SK-N-SH (cell line): ENCODE data around the gene IL2. TPM values are rescaled to one million over a fixed set of nuclear protein-coding genes. Genes with fewer than 3 reads are reported as not detected.

Experiments used
- CTCF ChIA-PET: fragments of 300-600, 350-600 bp; formaldehyde crosslinking; extraction: SDS; loops from one replicate; lab custom pipeline; 2021; lab: Yijun Ruan, JAX
- POLR2A ChIA-PET: fragments of 350-600 bp; sonication (Branson Sonifier 250); formaldehyde crosslinking; extraction: SDS; loops from one replicate; lab custom pipeline; 2020; ENCODE audit warnings: antibody characterized with exemption, inconsistent platforms; lab: Yijun Ruan, JAX
- DNase-seq: peaks from one replicate; pipeline ENCODE4 v3.0.0; 2012
- H2AFZ ChIP-seq: fragments of 200-600 bp; sonication (generic); 2 replicates; pipeline ENCODE4 v1.8.1; 2016; ENCODE audit warnings: antibody characterized with exemption, mild to moderate bottlenecking, low read depth
- H3F3A ChIP-seq: fragments of 200-600 bp; sonication (generic); replicated peaks from 2 replicates; pipeline ENCODE3; 2016; ENCODE audit warnings: antibody characterized with exemption, mild to moderate bottlenecking; ENCODE audit not compliant: insufficient read depth
- H3K27ac ChIP-seq, 2 experiments: fragments of 200-500 bp in 1 of 2; fragments of 200-600 bp in 1 of 2; sonication (Bioruptor generic) in 1 of 2; sonication (generic), shearing (Covaris generic) in 1 of 2; 2 replicates each; pipeline versions ENCODE4 v1.5.1 to v1.6.1; 2014 to 2016; ENCODE audit warnings: low read depth in 2 of 2, inconsistent platforms in 1 of 2, low read length in 1 of 2, mild to moderate bottlenecking in 1 of 2, mixed read lengths in 1 of 2
- H3K27me3 ChIP-seq: fragments of 200-600 bp; sonication (generic), shearing (Covaris generic); 2 replicates; pipeline ENCODE4 v1.6.1; 2016; ENCODE audit warnings: mixed run types; ENCODE audit not compliant: insufficient read depth
- H3K36me3 ChIP-seq, 2 experiments: fragments of 200-500 bp in 1 of 2; fragments of 200-600 bp in 1 of 2; sonication (Bioruptor generic) in 1 of 2; sonication (generic) in 1 of 2; replicated peaks in 1 of 2; 2 replicates each; pipeline versions ENCODE3 to v1.5.1; 2014 to 2016; ENCODE audit warnings: low read length in 1 of 2, mild to moderate bottlenecking in 1 of 2; ENCODE audit not compliant: insufficient read depth in 2 of 2, control insufficient read depth in 1 of 2
- H3K4me1 ChIP-seq, 2 experiments: fragments of 200-500 bp in 1 of 2; fragments of 200-600 bp in 1 of 2; sonication (Bioruptor generic) in 1 of 2; sonication (generic), shearing (Covaris generic) in 1 of 2; 2 replicates each; pipeline versions ENCODE4 v1.5.1 to v1.6.1; 2014 to 2016; ENCODE audit warnings: low read depth in 1 of 2, low read length in 1 of 2, mixed run types in 1 of 2; ENCODE audit not compliant: insufficient read depth in 2 of 2, control insufficient read depth in 1 of 2
- H3K4me2 ChIP-seq: fragments of 200-600 bp; sonication (generic), shearing (Covaris generic); 2 replicates; pipeline ENCODE4 v1.6.1; 2017; ENCODE audit warnings: mixed run types
- H3K4me3 ChIP-seq, 2 experiments: fragments of 200-500 bp in 1 of 2; fragments of 200-600 bp in 1 of 2; sonication (Bioruptor generic) in 1 of 2; sonication (generic), shearing (Covaris generic) in 1 of 2; 2 replicates each; pipeline versions ENCODE4 v1.5.1 to v1.8.1; 2014 to 2016; ENCODE audit warnings: low read depth in 2 of 2, inconsistent platforms in 1 of 2, low read length in 1 of 2, mild to moderate bottlenecking in 1 of 2, mixed read lengths in 1 of 2, moderate library complexity in 1 of 2
- H3K79me2 ChIP-seq: fragments of 200-600 bp; sonication (generic); 2 replicates; pipeline ENCODE4 v1.8.1; 2017; ENCODE audit warnings: mild to moderate bottlenecking; ENCODE audit not compliant: insufficient read depth
- H3K9ac ChIP-seq: fragments of 200-600 bp; sonication (generic); 2 replicates; pipeline ENCODE4 v1.6.1; 2017; ENCODE audit warnings: mixed run types
- H3K9me2 ChIP-seq: fragments of 200-600 bp; sonication (generic); 2 replicates; pipeline ENCODE4 v1.6.1; 2017; ENCODE audit warnings: mixed run types
- H3K9me3 ChIP-seq: fragments of 200-600 bp; sonication (generic); 2 replicates; pipeline ENCODE4 v1.6.1; 2017; ENCODE audit warnings: mixed run types, mild to moderate bottlenecking, moderate library complexity
- H4K20me1 ChIP-seq: fragments of 200-600 bp; sonication (generic); 2 replicates; pipeline ENCODE4 v1.6.1; 2017; ENCODE audit warnings: mild to moderate bottlenecking, mixed run types; ENCODE audit not compliant: insufficient read depth
- ELF1 ChIP-seq: IDR thresholded peaks from 2 replicates; pipeline ENCODE4 v1.4.0; 2012
- EZH2phosphoT487 ChIP-seq: fragments of 200-600 bp; sonication (generic); IDR thresholded peaks from 2 replicates; pipeline ENCODE4 v1.6.1; 2017; ENCODE audit warnings: low read depth, mixed run types, mild to moderate bottlenecking, antibody characterized with exemption, moderate library complexity, borderline replicate concordance
- FOXJ3 ChIP-seq: sonication (generic); formaldehyde crosslinking; IDR thresholded peaks from 2 replicates; pipeline ENCODE4 v1.5.1; 2020; ENCODE audit warnings: mild to moderate bottlenecking, missing genetic modification reagents
- GATA2 ChIP-seq: sonication (generic); formaldehyde crosslinking; IDR thresholded peaks from 2 replicates; pipeline ENCODE4 v1.5.0; 2020; ENCODE audit warnings: mild to moderate bottlenecking, missing genetic modification reagents
- MAX ChIP-seq: IDR thresholded peaks from 2 replicates; pipeline ENCODE4 v1.4.0; 2012; ENCODE audit warnings: low read depth
- MEF2A ChIP-seq: IDR thresholded peaks from 2 replicates; pipeline ENCODE4 v1.4.0; 2012; ENCODE audit warnings: low read depth, borderline replicate concordance
- NFIC ChIP-seq: IDR thresholded peaks from 2 replicates; pipeline ENCODE4 v1.4.0; 2012; ENCODE audit warnings: borderline replicate concordance
- NRF1 ChIP-seq: IDR thresholded peaks from 2 replicates; pipeline ENCODE4 v1.6.1; 2012; ENCODE audit warnings: low read depth, mild to moderate bottlenecking, low read length
- RFX5 ChIP-seq: IDR thresholded peaks from 2 replicates; pipeline ENCODE4 v1.6.1; 2012; ENCODE audit warnings: mild to moderate bottlenecking, improper control_type of control experiment, low read length
- RXRA ChIP-seq: IDR thresholded peaks from 2 replicates; pipeline ENCODE4 v1.4.0; 2012; ENCODE audit warnings: low read depth, mild to moderate bottlenecking, borderline replicate concordance
- SIN3A ChIP-seq: IDR thresholded peaks from 2 replicates; pipeline ENCODE4 v1.6.1; 2012; ENCODE audit warnings: low read depth, mild to moderate bottlenecking, low read length, moderate library complexity, borderline replicate concordance
- SMC3 ChIP-seq: IDR thresholded peaks from 2 replicates; pipeline ENCODE4 v1.6.1; 2012; ENCODE audit warnings: low read depth, low read length, improper control_type of control experiment
- TCF12 ChIP-seq: IDR thresholded peaks from 2 replicates; pipeline ENCODE4 v1.4.0; 2012
- TEAD4 ChIP-seq: IDR thresholded peaks from 2 replicates; pipeline ENCODE4 v1.4.0; 2012; ENCODE audit warnings: mild to moderate bottlenecking, borderline replicate concordance; ENCODE audit not compliant: insufficient read depth
- USF1 ChIP-seq: IDR thresholded peaks from 2 replicates; pipeline ENCODE4 v1.4.0; 2012; ENCODE audit warnings: low read depth, borderline replicate concordance
- YY1 ChIP-seq: IDR thresholded peaks from 2 replicates; pipeline ENCODE4 v1.4.0; 2012; ENCODE audit warnings: low read depth, mild to moderate bottlenecking
- ZBTB33 ChIP-seq: IDR thresholded peaks from 2 replicates; pipeline ENCODE4 v1.4.0; 2012; ENCODE audit warnings: low read depth, borderline replicate concordance
- WGBS: methylation state at CpG from one replicate; pipeline ENCODE4 v1.1.6; 2017; ENCODE audit warnings: low lambda C conversion rate; 5-methylcytosine and 5-hydroxymethylcytosine counted together
- polyA plus RNA-seq, 3 experiments: library from polyadenylated mRNA; depleted of rRNA; stranded (reverse); fragments of >200 nt; gene quantifications; 2 replicates each; pipeline ENCODE4 v1.2.3, GENCODE V29; 2012

IL2 gene
- polyA plus RNA-seq, 1 of the 3 experiments (the other 2 are of a cell fraction), result not detected

- ChIA-PET POLR2A (no interaction called here), CTCF (no interaction called here)
- Histone ChIP-seq H3K9ac (no peak overlapping the region), H3K9me2 (no peaks in the 10 kb centered on the region), H3K9me3 (no peaks in the 10 kb centered on the region), H3K4me2 (no peak overlapping the region), H3K36me3 (no peaks in the 10 kb centered on the region), H4K20me1 (no peaks in the 10 kb centered on the region), H3K4me3 (no peak overlapping the region), H3F3A (no peaks in the 10 kb centered on the region)
- no peak for DNase-seq
- no peak for TF ChIP-seq YY1
- TF ChIP-seq, all 33 proteins: peak for 0
- Histone ChIP-seq H3K4me1 (no peaks in the 10 kb centered on the region), H3K27ac (no peak overlapping the region), H3K79me2 (no peaks in the 10 kb centered on the region), H3K27me3 (no peaks in the 10 kb centered on the region), H2AFZ (no peak overlapping the region)
- WGBS, result 3% methylated on average over 3 of the region's 3 CpGs
These were observed 18.7 kb upstream of the IL2 start for GRCh38 chr4:122475233-122475632.

GRCh38 chr4:122469457-122469856, 12.9 kb upstream of the IL2 start:
- H3K9me3 ChIP-seq, result no peaks in the 10 kb centered on the region
- no peak overlapping the region for H3K4me3 ChIP-seq
- no peak overlapping the region for H3K27ac ChIP-seq
- POLR2A ChIA-PET, result no interaction called here
- H3K79me2 ChIP-seq, result no peaks in the 10 kb centered on the region
- H3K36me3 ChIP-seq, result no peaks in the 10 kb centered on the region
- H2AFZ ChIP-seq, result no peak overlapping the region
- no peak for DNase-seq
- no peaks in the 10 kb centered on the region for H4K20me1 ChIP-seq
- 0 out of 2 replicates have a peak, but pooled peaks cover 4% of the 10 kb centered on the region for H3K9me2 ChIP-seq
- no peaks in the 10 kb centered on the region for H3F3A ChIP-seq
- H3K4me1 ChIP-seq, result no peaks in the 10 kb centered on the region
- CTCF ChIA-PET, result interaction anchor here (1.1 kb wide), 1 partner anchor 445 kb away, joined by 3 read pairs; no protein-coding TSS in a partner anchor
- no peak for TF ChIP-seq ELF1
- no peak for TF ChIP-seq MAX
- no peak for TF ChIP-seq NFIC
- no peak for TF ChIP-seq NRF1
- no peak for TF ChIP-seq GATA2 (CRISPR knock-in tag)
- no peak for TF ChIP-seq USF1
- no peak for TF ChIP-seq RXRA
- no peak for TF ChIP-seq EZH2phosphoT487
- TF ChIP-seq YY1, result no peak
- no peak for TF ChIP-seq FOXJ3
- TF ChIP-seq SIN3A, result no peak
- TF ChIP-seq SMC3, result no peak
- TF ChIP-seq TEAD4, result no peak
- no peak for TF ChIP-seq ZBTB33
- TF ChIP-seq TCF12, result no peak
- no peak for TF ChIP-seq MEF2A
- no peak for TF ChIP-seq RFX5
- no peak overlapping the region for H3K9ac ChIP-seq
- 15% methylated on average over 1 of the region's 1 CpG for WGBS
- no peaks in the 10 kb centered on the region for H3K27me3 ChIP-seq
- no peak overlapping the region for H3K4me2 ChIP-seq
